HCT116 (cell line): ENCODE data around the gene EXOSC5.

ENCODE experiments used
- EZH2 ChIP-seq: fragments of 200-600 bp; sonication (generic); IDR thresholded peaks from 2 replicates; pipeline ENCODE4 v1.6.1; 2017; ENCODE audit warnings: antibody characterized with exemption, mixed run types
- EZH2phosphoT487 ChIP-seq: fragments of 200-600 bp; IDR thresholded peaks from 2 replicates; pipeline ENCODE4 v1.6.1; 2018; ENCODE audit warnings: antibody characterized with exemption, borderline replicate concordance
- FOSL1 ChIP-seq: IDR thresholded peaks from 2 replicates; pipeline ENCODE4 v1.6.1; 2012; ENCODE audit warnings: low read depth
- POLR2A ChIP-seq: IDR thresholded peaks from 2 replicates; pipeline ENCODE4 v1.7.0; 2011; ENCODE audit warnings: borderline replicate concordance; ENCODE audit not compliant: insufficient read depth, insufficient read length; ENCODE audit errors: extremely low read depth
- POLR2AphosphoS5 ChIP-seq: IDR thresholded peaks from 2 replicates; pipeline ENCODE4 v1.6.1; 2011; ENCODE audit warnings: mild to moderate bottlenecking, low read depth, low read length, moderate library complexity
- RAD21 ChIP-seq: IDR thresholded peaks from 2 replicates; pipeline ENCODE4 v1.6.1; 2012; ENCODE audit warnings: low read depth, mild to moderate bottlenecking
- SIN3A ChIP-seq: IDR thresholded peaks from 2 replicates; pipeline ENCODE4 v1.6.1; 2012; ENCODE audit warnings: low read depth
- SP1 ChIP-seq: IDR thresholded peaks from 2 replicates; pipeline ENCODE4 v1.6.1; 2012; ENCODE audit warnings: low read depth
- SRF ChIP-seq: IDR thresholded peaks from 2 replicates; pipeline ENCODE4 v1.6.1; 2012; ENCODE audit warnings: low read depth
- ZFX ChIP-seq: fragments of 450-650 bp; IDR thresholded peaks from 2 replicates; pipeline ENCODE4 v1.6.1; 2017
- TF ChIP-seq, protein P1 (sequence below), 3 experiments: fragments of 200-600 bp in 1 of 3; sonication (generic) in 1 of 3; IDR thresholded peaks in 2 of 3; conservative IDR thresholded peaks in 1 of 3; 2 replicates each; pipeline ENCODE4 v1.5.1; 2012 to 2017; ENCODE audit warnings: low read depth in 2 of 3, low read length in 2 of 3, antibody characterized with exemption in 1 of 3, borderline replicate concordance in 1 of 3, control low read depth in 1 of 3, mild to moderate bottlenecking in 1 of 3, mixed read lengths in 1 of 3, mixed run types in 1 of 3, moderate library complexity in 1 of 3; ENCODE audit not compliant: insufficient read depth in 1 of 3
- TF ChIP-seq, protein P2 (sequence below): IDR thresholded peaks from 2 replicates; pipeline ENCODE4 v1.6.1; 2012
- TF ChIP-seq, protein P3 (sequence below): IDR thresholded peaks from 2 replicates; pipeline ENCODE4 v1.6.1; 2011; ENCODE audit warnings: mild to moderate bottlenecking, low read length, moderate library complexity; ENCODE audit not compliant: insufficient replicate concordance; ENCODE audit errors: extremely low read depth

GRCh38 chr19:41422456-41422855, 25.3 kb upstream of the EXOSC5 start:
- no peak for TF ChIP-seq FOSL1
- no peak for TF ChIP-seq POLR2AphosphoS5
- TF ChIP-seq, protein P1, sequence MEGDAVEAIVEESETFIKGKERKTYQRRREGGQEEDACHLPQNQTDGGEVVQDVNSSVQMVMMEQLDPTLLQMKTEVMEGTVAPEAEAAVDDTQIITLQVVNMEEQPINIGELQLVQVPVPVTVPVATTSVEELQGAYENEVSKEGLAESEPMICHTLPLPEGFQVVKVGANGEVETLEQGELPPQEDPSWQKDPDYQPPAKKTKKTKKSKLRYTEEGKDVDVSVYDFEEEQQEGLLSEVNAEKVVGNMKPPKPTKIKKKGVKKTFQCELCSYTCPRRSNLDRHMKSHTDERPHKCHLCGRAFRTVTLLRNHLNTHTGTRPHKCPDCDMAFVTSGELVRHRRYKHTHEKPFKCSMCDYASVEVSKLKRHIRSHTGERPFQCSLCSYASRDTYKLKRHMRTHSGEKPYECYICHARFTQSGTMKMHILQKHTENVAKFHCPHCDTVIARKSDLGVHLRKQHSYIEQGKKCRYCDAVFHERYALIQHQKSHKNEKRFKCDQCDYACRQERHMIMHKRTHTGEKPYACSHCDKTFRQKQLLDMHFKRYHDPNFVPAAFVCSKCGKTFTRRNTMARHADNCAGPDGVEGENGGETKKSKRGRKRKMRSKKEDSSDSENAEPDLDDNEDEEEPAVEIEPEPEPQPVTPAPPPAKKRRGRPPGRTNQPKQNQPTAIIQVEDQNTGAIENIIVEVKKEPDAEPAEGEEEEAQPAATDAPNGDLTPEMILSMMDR (IDR thresholded peaks at IDR 0.05 in 2 of 3, conservative IDR thresholded peaks at IDR 0.05 in 1 of 3; ENCODE audit: borderline replicate concordance in 1 of 3, insufficient read depth in 1 of 3, low read depth in 2 of 3, low read length in 2 of 3): no peak
- no peak for TF ChIP-seq POLR2A
- no peak for TF ChIP-seq EZH2phosphoT487
- no peak for TF ChIP-seq SP1
- TF ChIP-seq ZFX: no peak
- no peak for TF ChIP-seq EZH2
- no peak for TF ChIP-seq SIN3A
- TF ChIP-seq RAD21: no peak
- TF ChIP-seq, protein P2, sequence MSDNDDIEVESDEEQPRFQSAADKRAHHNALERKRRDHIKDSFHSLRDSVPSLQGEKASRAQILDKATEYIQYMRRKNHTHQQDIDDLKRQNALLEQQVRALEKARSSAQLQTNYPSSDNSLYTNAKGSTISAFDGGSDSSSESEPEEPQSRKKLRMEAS: no peak
- TF ChIP-seq, protein P3, sequence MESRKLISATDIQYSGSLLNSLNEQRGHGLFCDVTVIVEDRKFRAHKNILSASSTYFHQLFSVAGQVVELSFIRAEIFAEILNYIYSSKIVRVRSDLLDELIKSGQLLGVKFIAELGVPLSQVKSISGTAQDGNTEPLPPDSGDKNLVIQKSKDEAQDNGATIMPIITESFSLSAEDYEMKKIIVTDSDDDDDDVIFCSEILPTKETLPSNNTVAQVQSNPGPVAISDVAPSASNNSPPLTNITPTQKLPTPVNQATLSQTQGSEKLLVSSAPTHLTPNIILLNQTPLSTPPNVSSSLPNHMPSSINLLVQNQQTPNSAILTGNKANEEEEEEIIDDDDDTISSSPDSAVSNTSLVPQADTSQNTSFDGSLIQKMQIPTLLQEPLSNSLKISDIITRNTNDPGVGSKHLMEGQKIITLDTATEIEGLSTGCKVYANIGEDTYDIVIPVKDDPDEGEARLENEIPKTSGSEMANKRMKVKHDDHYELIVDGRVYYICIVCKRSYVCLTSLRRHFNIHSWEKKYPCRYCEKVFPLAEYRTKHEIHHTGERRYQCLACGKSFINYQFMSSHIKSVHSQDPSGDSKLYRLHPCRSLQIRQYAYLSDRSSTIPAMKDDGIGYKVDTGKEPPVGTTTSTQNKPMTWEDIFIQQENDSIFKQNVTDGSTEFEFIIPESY: no peak
- no peak for TF ChIP-seq SRF
